VCaP (cell line): ENCODE results near the gene CDC123.

ENCODE experiments used
- H3K27ac ChIP-seq: fragments of 450-650 bp; 2 replicates; pipeline ENCODE4 v1.5.1; 2017
- TF ChIP-seq, protein P1 (sequence below): fragments of 450-650 bp; conservative IDR thresholded peaks from 2 replicates; pipeline ENCODE4 v1.5.1; 2017; ENCODE audit warnings: mild to moderate bottlenecking, moderate library complexity

The CDC123 gene

DNA sequence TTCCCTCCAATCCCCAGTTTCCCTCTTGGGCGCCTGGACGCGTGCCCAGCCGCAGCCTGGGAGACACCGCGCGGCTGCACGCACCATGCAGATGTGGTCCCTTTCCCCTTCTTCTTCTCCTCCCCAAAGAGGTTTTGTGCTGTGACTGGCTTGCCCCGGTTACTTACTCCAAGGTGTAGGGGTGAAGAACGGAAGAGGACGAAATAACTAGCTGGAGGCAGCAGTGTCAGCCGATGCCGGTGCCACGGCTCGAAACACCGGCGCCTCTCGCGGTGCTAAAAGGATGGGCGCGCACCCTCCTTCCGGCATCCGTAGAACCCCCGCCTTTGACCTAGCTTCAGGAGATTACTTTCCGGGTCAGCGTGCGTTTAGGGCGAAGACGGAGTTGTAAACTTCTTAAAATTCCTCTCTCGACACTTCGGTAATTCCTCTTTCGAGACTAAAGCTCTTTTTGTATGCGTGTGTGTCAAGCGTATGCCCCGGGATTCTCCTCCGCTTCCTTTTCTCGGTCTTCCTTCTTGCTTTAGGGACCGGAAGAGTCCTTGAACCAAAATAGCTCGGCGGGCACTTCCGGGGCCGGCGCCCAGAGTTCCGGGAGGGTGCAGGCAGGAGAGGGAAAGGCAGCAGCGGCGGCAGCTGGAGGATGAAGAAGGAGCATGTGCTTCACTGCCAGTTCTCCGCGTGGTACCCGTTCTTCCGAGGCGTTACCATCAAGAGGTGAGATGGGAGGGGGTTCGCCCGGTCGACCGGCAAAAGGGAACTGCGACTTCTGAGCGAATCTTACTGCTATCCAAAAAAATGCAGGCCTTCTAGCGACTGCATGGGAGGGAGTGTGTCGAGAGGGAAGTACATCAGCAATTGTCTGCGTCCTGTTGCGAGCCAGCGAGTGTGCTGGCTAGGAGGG, at the start of gene CDC123, which contains the start of gene NUDT5:
CDC123 (plus strand) TSS at position 586 of the 904 bp plus-strand sequence; CDS start at position 644, 58 bp downstream.
NUDT5 (minus strand) TSS at position 289 of the 904 bp plus-strand sequence. CDS start 9,600 bp downstream, outside the sequence.
- TF ChIP-seq, protein P1, sequence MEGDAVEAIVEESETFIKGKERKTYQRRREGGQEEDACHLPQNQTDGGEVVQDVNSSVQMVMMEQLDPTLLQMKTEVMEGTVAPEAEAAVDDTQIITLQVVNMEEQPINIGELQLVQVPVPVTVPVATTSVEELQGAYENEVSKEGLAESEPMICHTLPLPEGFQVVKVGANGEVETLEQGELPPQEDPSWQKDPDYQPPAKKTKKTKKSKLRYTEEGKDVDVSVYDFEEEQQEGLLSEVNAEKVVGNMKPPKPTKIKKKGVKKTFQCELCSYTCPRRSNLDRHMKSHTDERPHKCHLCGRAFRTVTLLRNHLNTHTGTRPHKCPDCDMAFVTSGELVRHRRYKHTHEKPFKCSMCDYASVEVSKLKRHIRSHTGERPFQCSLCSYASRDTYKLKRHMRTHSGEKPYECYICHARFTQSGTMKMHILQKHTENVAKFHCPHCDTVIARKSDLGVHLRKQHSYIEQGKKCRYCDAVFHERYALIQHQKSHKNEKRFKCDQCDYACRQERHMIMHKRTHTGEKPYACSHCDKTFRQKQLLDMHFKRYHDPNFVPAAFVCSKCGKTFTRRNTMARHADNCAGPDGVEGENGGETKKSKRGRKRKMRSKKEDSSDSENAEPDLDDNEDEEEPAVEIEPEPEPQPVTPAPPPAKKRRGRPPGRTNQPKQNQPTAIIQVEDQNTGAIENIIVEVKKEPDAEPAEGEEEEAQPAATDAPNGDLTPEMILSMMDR: 0 out of 2 replicates have a peak, but pooled peaks have one; percentile 11
- peak within 1 kb of the TSS; percentile 95 for H3K27ac ChIP-seq

DNA sequence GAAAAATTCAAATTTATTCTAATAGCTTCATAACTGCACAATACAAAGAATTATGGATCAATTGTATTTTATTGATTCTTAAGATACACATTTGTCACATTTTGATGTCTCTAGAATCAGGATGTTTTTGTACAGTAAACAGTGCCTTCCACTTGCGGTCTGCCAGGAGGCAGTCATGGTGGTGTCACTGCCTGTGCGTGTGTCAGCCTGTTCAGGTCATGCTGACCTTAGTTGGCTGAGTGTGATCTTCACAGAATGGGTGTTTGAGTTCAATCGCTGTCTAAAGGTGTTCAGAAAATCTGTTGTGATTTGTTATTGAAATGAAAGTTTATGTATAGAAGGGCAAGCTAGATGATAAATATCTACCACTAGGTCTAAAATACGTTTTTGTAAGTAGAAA, 45.8 kb upstream of the CDC123 start:
- TF ChIP-seq, protein P1: no peak
- no peak overlapping the region for H3K27ac ChIP-seq

DNA sequence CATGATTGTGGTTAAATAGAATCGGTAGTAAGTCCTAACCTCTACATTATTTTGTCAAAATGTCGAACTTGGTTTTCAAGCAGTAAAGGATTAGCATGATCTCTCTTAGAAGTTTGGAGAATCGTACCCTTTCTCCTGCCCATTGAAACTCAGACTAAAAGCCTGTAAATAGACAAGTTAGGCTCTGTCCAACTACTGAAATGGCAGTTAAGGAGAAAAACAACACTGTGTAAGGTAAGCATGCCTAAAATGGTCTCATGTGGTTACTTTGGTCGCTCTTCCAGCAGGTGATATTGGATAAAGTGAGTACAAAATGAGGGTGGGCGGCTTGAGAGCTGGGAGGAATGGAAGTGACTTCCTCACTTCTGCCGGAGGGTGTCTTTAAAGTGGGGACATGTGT, 41.5 kb upstream of the CDC123 start:
- no peak overlapping the region for H3K27ac ChIP-seq
- TF ChIP-seq, protein P1: no peak

DNA sequence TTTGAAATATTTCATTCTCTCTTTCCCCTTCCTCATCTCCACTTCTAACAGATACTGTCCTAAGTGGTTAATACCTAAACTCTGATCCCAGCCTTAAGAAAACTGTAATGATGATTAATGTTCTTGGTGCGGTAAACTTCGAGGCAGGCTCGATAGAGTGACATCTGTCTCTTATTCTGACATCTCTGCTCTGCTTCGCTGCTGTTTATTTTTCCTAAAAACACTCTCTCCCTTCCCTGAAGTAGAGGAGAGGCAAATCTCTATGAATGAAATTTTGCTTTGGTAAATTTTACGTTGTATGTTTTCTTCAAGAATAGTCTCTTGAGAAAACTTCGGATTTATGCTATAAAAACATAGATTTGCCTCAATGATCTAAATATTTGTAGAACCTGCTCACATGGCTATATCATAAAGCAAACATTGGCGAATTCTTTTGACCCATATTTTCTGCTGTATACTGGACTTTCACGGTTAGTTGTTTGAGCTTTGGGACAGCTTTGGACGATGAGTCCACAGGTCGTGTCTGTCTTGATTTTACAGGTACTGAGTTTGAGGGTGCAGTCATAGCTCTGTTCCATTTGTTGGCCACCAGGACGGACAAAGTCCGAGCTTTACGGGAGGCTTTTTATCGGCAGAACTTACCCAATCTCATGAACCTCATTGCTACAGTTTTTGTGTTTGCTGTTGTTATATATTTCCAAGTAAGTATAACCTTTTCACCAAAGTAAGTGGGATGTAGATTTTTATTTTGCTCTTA, 39.4 kb upstream of the CDC123 start:
- TF ChIP-seq, protein P1: no peak

DNA sequence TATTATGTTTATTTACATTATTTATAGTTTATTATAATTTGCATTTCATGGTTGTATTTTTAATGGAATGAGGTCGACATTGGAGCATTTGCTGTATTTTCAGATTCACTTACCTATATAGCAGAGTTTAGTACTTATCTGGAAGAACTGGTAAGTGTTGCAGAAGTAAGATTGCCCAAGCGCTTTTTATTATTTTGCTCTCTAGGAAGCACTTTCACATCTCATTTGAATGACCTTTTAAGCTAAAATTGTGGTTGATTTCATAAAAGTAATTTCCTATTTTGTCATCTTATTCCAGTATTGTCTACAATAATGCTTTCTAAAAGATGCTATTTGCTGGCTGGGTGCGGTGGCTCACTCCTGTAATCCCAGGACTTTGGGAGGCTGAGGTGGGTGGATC, 37.9 kb upstream of the CDC123 start:
- H3K27ac ChIP-seq: no peak overlapping the region
- TF ChIP-seq, protein P1: no peak

More for the DNA sequence above, 39.4 kb upstream of the CDC123 start:
- H3K27ac ChIP-seq: no peak overlapping the region

- TF ChIP-seq, protein P1: no peak
- H3K27ac ChIP-seq: no peak overlapping the region
Measured at GRCh38 chr10:12160664-12161063, 35.3 kb upstream of the CDC123 start.

DNA sequence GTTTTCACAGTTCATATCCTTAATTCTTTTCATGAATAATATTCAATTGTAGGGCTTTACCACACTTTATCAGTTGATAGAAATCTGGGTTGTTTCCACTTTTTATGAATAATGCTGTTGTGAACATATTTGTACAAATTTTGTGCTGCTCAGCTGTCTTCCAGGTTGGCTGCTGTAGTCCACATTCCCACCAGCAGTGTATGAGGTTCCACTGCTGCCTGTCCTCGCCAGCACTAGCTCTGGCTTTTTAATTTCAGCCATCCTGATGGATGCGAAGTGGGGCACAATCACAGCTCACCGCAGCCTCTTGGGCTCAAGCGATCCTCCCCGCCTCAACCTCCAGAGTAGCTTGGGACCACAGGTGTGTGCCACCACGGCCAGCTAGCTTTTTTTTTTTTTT, 33.1 kb upstream of the CDC123 start:
- no peak overlapping the region for H3K27ac ChIP-seq
- TF ChIP-seq, protein P1: no peak
